Stimulated activated CD8-positive, alpha-beta memory T cell treated with anti-CD3 and anti-CD28 coated beads, Interleukin-7, amount 100 ng/mL, for 1 hour (primary cell): Measurements from ENCODE around the gene TOB2.
"Not testable (repeated sequence)": the region's sequence is repeated elsewhere in the genome, so short reads cannot be mapped to it uniquely, and the experiment has no call there.

Experiments used
- DNase-seq, 2 donors: peaks; one replicate each; pipeline ENCODE4 v3.0.0-alpha.2; 2020; ENCODE audit warnings: low read depth in 2 of 2

Gene TOB2

GRCh38 chr22:41468381-41469217 lies 22.0 kb upstream of the TOB2 start, which contains the start of the genes ACO2 and PHF5A:
Gene ACO2 (plus strand): TSS chr22:41469117. CDS start chr22:41469147, 30 bp downstream.
Gene PHF5A (minus strand): TSS chr22:41468692. CDS start chr22:41468653, 39 bp downstream.
- DNase-seq, result peak; percentile 97 to 99

GRCh38 chr22:41461901-41462300 lies 15.3 kb upstream of the TOB2 start:
- no peak for DNase-seq

GRCh38 chr22:41460071-41460470 lies 13.5 kb upstream of the TOB2 start:
- not testable (repeated sequence) for DNase-seq

- no peak for DNase-seq
Measured at GRCh38 chr22:41459431-41459830, 12.8 kb upstream of the TOB2 start.

- DNase-seq, result no peak
Measured at GRCh38 chr22:41458161-41458728, 11.6 kb upstream of the TOB2 start.

- DNase-seq, result peak; percentile 76
Measured at GRCh38 chr22:41448189-41448808, 1.7 kb upstream of the TOB2 start.

- peak; percentile 13 to 29 for DNase-seq
Measured at GRCh38 chr22:41447435-41448188, 1.0 kb upstream of the TOB2 start.

- no peak for DNase-seq
Measured at GRCh38 chr22:41446057-41446501, 522 bp downstream of the TOB2 start.

GRCh38 chr22:41445129-41446056 lies 1.2 kb downstream of the TOB2 start:
- DNase-seq, result no peak

- DNase-seq, result peak; percentile 62 to 64
Measured at GRCh38 chr22:41444360-41445128, 2.1 kb downstream of the TOB2 start.

- DNase-seq, result no peak
Measured at GRCh38 chr22:41442240-41442792, 4.3 kb downstream of the TOB2 start.

GRCh38 chr22:41440511-41440910 lies 6.1 kb downstream of the TOB2 start:
- DNase-seq, result not testable (repeated sequence)

GRCh38 chr22:41437198-41437597 lies 9.4 kb downstream of the TOB2 start:
- DNase-seq, result no peak

- no peak for DNase-seq
Measured at GRCh38 chr22:41436322-41437113, 10.1 kb downstream of the TOB2 start.

GRCh38 chr22:41435560-41435959 lies 11.0 kb downstream of the TOB2 start:
- no peak for DNase-seq

GRCh38 chr22:41434361-41435003 lies 12.1 kb downstream of the TOB2 start:
- not testable (repeated sequence) for DNase-seq

- not testable (repeated sequence) for DNase-seq
Measured at GRCh38 chr22:41433480-41433879, 13.1 kb downstream of the TOB2 start.

- DNase-seq, result no peak
Measured at GRCh38 chr22:41431656-41432055, 14.9 kb downstream of the TOB2 start.
